Esophagus muscularis mucosa (tissue), 4 donors: ENCODE data around the gene SULF2.

Experiments
- EP300 ChIP-seq: sonication (generic); formaldehyde crosslinking; IDR thresholded peaks from one replicate; pipeline ENCODE4 v1.6.1; 2017; ENCODE audit warnings: antibody characterized with exemption
- POLR2A ChIP-seq: fragments of 450-650 bp; IDR thresholded peaks from one replicate; pipeline ENCODE4 v1.6.1; 2017; ENCODE audit warnings: antibody characterized with exemption, moderate library complexity, mild to moderate bottlenecking, low read depth
- TF ChIP-seq, protein P1 (sequence below), 3 experiments: fragments of 200-600 bp in 2 of 3; fragments of 450-650 bp in 1 of 3; sonication (generic) in 2 of 3; IDR thresholded peaks; one replicate each; pipeline ENCODE4 v1.5.1; 2017 to 2019; ENCODE audit warnings: antibody characterized with exemption in 3 of 3, mild to moderate bottlenecking in 2 of 3, moderate library complexity in 1 of 3

DNA sequence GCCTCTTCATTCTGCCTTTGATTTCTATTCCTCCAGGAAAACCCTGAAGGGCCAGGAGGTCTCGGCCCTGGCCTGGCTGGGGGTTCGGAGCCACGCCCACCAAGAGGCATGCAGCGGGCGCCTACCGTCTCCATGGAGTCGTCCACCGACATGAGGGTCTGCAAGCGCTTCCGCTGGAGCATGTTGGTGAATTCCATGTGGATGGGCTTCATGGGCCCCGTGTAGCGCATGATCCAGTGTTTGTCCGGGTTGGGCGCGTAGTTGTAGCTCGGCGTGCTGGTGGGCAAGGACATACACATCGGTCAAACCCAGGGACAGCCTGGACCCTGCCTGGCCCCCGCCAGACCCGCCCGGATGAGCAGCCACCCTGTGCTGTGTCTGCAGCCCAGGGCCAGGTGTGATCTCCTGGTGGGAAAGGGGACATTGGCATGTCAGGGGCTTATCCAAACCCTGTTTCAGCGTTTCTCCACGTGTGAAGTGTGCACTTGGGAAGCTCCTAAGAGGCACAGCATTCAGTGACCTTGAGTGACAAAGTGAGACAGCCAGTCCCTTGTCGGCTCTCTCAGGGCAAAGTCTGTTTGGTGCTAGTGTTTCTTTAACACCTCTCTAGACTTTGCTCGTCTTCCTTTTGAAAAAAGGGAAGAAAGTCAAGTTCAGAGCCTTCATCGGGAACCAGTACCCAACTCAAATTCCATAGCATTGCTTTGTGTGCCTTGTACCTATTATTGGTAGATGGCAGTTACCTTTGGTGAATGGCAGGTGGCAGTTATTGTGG is 100.8 kb downstream of the SULF2 start:
- no peak for TF ChIP-seq EP300
- TF ChIP-seq, protein P1, sequence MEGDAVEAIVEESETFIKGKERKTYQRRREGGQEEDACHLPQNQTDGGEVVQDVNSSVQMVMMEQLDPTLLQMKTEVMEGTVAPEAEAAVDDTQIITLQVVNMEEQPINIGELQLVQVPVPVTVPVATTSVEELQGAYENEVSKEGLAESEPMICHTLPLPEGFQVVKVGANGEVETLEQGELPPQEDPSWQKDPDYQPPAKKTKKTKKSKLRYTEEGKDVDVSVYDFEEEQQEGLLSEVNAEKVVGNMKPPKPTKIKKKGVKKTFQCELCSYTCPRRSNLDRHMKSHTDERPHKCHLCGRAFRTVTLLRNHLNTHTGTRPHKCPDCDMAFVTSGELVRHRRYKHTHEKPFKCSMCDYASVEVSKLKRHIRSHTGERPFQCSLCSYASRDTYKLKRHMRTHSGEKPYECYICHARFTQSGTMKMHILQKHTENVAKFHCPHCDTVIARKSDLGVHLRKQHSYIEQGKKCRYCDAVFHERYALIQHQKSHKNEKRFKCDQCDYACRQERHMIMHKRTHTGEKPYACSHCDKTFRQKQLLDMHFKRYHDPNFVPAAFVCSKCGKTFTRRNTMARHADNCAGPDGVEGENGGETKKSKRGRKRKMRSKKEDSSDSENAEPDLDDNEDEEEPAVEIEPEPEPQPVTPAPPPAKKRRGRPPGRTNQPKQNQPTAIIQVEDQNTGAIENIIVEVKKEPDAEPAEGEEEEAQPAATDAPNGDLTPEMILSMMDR (IDR thresholded peaks at IDR 0.05) = no peak
- TF ChIP-seq POLR2A = no peak
